ENCODE results near the gene ZNF655. TPM values are rescaled to one million over a fixed set of nuclear protein-coding genes. Genes with fewer than 3 reads are reported as not detected.

Gene ZNF655
- total and polyA plus RNA-seq, 2 of the 4 experiments (the other 2 are of a cell fraction): 49.6 to 54.7 TPM

GRCh38 chr7:99623091-99623693 lies 64.8 kb downstream of the ZNF655 start:
- dilution Hi-C loops (cut with HindIII; ENCODE audit: low sequenced_read_pairs, unreplicated experiment) (no loop called here), intact Hi-C loops (cut with micrococcal nuclease) (no loop called here), in situ Hi-C loops (cut with MboI; ENCODE audit: low sequenced_read_pairs) (no loop called here)
- no peak overlapping the region for H4K91ac ChIP-seq (ENCODE audit: insufficient read depth, low read depth, low read length)
- no peak overlapping the region for H2BK5ac ChIP-seq (ENCODE audit: low read depth, low read length, poor library complexity, severe bottlenecking)
- ChIA-PET CTCF (no interaction called here), POLR2A (ENCODE audit: unreplicated experiment) (no interaction called here)
- H3K9me3 ChIP-seq (ENCODE audit: control insufficient read depth, insufficient read depth, low read length): no peaks in the 10 kb centered on the region
- no peak for ATAC-seq (ENCODE audit: low read depth)
- H3K36me3 ChIP-seq (ENCODE audit: control insufficient read depth, insufficient read depth, low read length): peaks cover 65% of the 10 kb centered on the region
- no peak overlapping the region for H2AFZ ChIP-seq (replicated peaks; ENCODE audit: low read length, poor library complexity)
- H3K56ac ChIP-seq (ENCODE audit: extremely low read depth, insufficient read depth, low read length): no peak overlapping the region
- no peaks in the 10 kb centered on the region; the same call in 1 of the 2 replicates for H3K9me1 ChIP-seq (ENCODE audit: insufficient read depth, low read length)
- H2BK15ac ChIP-seq (ENCODE audit: low read depth, low read length): no peak overlapping the region
- no peak overlapping the region for H3K4me3 ChIP-seq (ENCODE audit: insufficient read depth, low read depth, low read length)
- no peak overlapping the region for H3K23ac ChIP-seq (ENCODE audit: low read depth, low read length)
- H3K4me1 ChIP-seq (ENCODE audit: control insufficient read depth, insufficient read depth, low read length): no peaks in the 10 kb centered on the region
- no peaks in the 10 kb centered on the region for H3K27me3 ChIP-seq (ENCODE audit: control insufficient read depth, insufficient read depth, low read length)
- no peak overlapping the region for H3K4ac ChIP-seq (ENCODE audit: low read depth, low read length)
- H4K20me1 ChIP-seq (ENCODE audit: insufficient read depth, low read length): no peaks in the 10 kb centered on the region
- H2BK20ac ChIP-seq (ENCODE audit: low read depth, low read length): no peak overlapping the region
- no peak overlapping the region for H3K18ac ChIP-seq (ENCODE audit: low read depth, low read length)
- TF ChIP-seq CHD1 (IDR thresholded peaks at IDR 0.05; ENCODE audit: low read depth, low read length): no peak
- TF ChIP-seq CTCF (conservative IDR thresholded peaks at IDR 0.05; ENCODE audit: low read depth, low read length): no peak
- no peak for TF ChIP-seq NFE2L2 (IDR thresholded peaks at IDR 0.05; ENCODE audit: low read depth, low read length)
- TF ChIP-seq BHLHE40 (IDR thresholded peaks at IDR 0.05; ENCODE audit: low read depth, low read length): no peak
- no peak for TF ChIP-seq MAFK (IDR thresholded peaks at IDR 0.05; ENCODE audit: low read depth, low read length)
- no peak for TF ChIP-seq SMC3 (IDR thresholded peaks at IDR 0.05; ENCODE audit: low read depth, low read length)
- no peak for TF ChIP-seq RFX5 (IDR thresholded peaks at IDR 0.05; ENCODE audit: low read depth, low read length)
- peaks cover 20 to 47% of the 10 kb centered on the region in 2 experiments for H3K79me1 ChIP-seq (ENCODE audit: low read depth in 1 of 2, low read length in 2 of 2)
- H3K14ac ChIP-seq (replicated peaks; ENCODE audit: low read depth, low read length): no peak overlapping the region
- no peak overlapping the region for H4K5ac ChIP-seq (ENCODE audit: low read depth, low read length)
- no peak overlapping the region for H2AK5ac ChIP-seq (ENCODE audit: low read depth, low read length)
- H3K27ac ChIP-seq (ENCODE audit: insufficient read depth, low read length): no peak overlapping the region
- H3K9ac ChIP-seq (ENCODE audit: low read depth, low read length): no peak overlapping the region
- H4K8ac ChIP-seq (ENCODE audit: low read depth in 2 of 2, low read length in 2 of 2): no peak overlapping the region
- no peak overlapping the region for H2BK120ac ChIP-seq (ENCODE audit: low read depth, low read length)
- no peak overlapping the region for H3K4me2 ChIP-seq (ENCODE audit: low read depth, low read length)
- no TSS peak for BruUV-seq (replicated peaks)
- no peak overlapping the region for H2AK9ac ChIP-seq (replicated peaks; ENCODE audit: low read depth, low read length, poor library complexity)
- no CpG with 5 or more reads among the region's 7 CpGs for WGBS, 2 experiments (ENCODE audit: extremely low coverage in 2 of 2, insufficient read length in 1 of 2)
- DNase-seq: no peak

Measured in IMR-90 (cell line).